Gastroesophageal sphincter (tissue), 4 donors: Measurements from ENCODE around the gene EVA1A. TPM values are rescaled to one million over a fixed set of nuclear protein-coding genes. Genes with fewer than 3 reads are reported as not detected.
"Not testable (repeated sequence)": the region's sequence is repeated elsewhere in the genome, so short reads cannot be mapped to it uniquely, and the experiment has no call there.

Experiments used
- ATAC-seq: fragments of 150-250 bp; one replicate; pipeline ENCODE4 v1.9.1; 2016; ENCODE audit warnings: mild to moderate bottlenecking, moderate library complexity
- H3K27ac ChIP-seq, 4 donors: fragments of 200-600 bp; sonication (generic) in 3 of 4; 1 replicate in 3 of 4; 2 replicates in 1 of 4; pipeline ENCODE4 v1.5.1; 2016 to 2019
- H3K27me3 ChIP-seq: fragments of 200-600 bp; sonication (generic); one replicate; pipeline ENCODE4 v1.5.1; 2019
- H3K36me3 ChIP-seq, 2 donors: fragments of 200-600 bp; sonication (generic); one replicate each; pipeline ENCODE4 v1.5.1; 2019; ENCODE audit warnings: control low read depth in 1 of 2
- H3K4me1 ChIP-seq, 3 donors: fragments of 200-600 bp; sonication (generic); 1 replicate in 2 of 3; 2 replicates in 1 of 3; pipeline ENCODE4 v1.5.1; 2016 to 2019; ENCODE audit warnings: control low read depth in 2 of 3
- H3K4me3 ChIP-seq, 2 donors: fragments of 200-600 bp; sonication (generic); one replicate each; pipeline ENCODE4 v1.5.1; 2019; ENCODE audit warnings: mild to moderate bottlenecking in 1 of 2, moderate library complexity in 1 of 2
- H3K9me3 ChIP-seq, 3 donors: fragments of 200-600 bp; sonication (generic); one replicate each; pipeline ENCODE4 v1.5.1; 2017 to 2019; ENCODE audit warnings: control low read depth in 2 of 3
- EP300 ChIP-seq: sonication (generic); formaldehyde crosslinking; IDR thresholded peaks from one replicate; pipeline ENCODE4 v1.6.1; 2017; ENCODE audit warnings: antibody characterized with exemption, mild to moderate bottlenecking
- POLR2A ChIP-seq, 2 donors: fragments of 450-650 bp; IDR thresholded peaks; one replicate each; pipeline ENCODE4 v1.6.1; 2017; ENCODE audit warnings: antibody characterized with exemption in 2 of 2, mild to moderate bottlenecking in 2 of 2, moderate library complexity in 1 of 2
- POLR2AphosphoS5 ChIP-seq: sonication (generic); formaldehyde crosslinking; IDR thresholded peaks from one replicate; pipeline ENCODE4 v1.6.1; 2017; ENCODE audit warnings: antibody characterized with exemption
- WGBS, 2 donors: methylation state at CpG; one replicate each; pipeline ENCODE4 v1.1.5; 2018; ENCODE audit warnings: low coverage in 1 of 2; 5-methylcytosine and 5-hydroxymethylcytosine counted together
- total RNA-seq, 4 donors: library from RNA; depleted of rRNA; stranded (reverse); fragments of >200 nt; gene quantifications; one replicate each; pipeline ENCODE4 v1.1.0, GENCODE V29; 2016
- TF ChIP-seq, protein P1 (sequence below), 4 experiments: fragments of 200-600 bp in 2 of 4; fragments of 450-650 bp in 2 of 4; sonication (generic) in 1 of 4; IDR thresholded peaks; one replicate each; pipeline ENCODE4 v1.5.1; 2017 to 2019; ENCODE audit warnings: antibody characterized with exemption in 4 of 4, mild to moderate bottlenecking in 2 of 4, moderate library complexity in 2 of 4

The EVA1A gene
- total RNA-seq, 4 donors from 2014 or later = 0.74 TPM; not detected in 3

DNA sequence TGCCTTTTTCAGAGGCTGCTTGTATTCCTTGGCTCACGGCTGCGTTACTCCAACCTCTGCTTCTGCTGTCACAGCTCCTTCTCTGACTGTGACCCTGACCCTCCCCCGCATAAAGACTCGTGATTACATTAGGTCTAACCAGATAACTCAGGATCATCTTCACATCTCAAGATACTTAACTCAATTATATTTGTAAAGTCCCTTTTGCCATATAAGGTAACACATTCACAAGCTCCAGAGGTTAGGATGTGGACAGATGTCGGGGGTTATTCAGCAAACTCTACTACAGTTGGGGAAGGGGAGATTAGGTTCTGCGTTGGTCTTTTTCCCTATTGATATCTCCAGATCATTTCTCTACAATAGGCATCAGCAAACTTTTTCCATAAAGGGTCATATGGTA, 76.9 kb downstream of the EVA1A start:
- WGBS, 2 donors = 86 to 95% methylated on average over 6 of the region's 6 CpGs
- TF ChIP-seq POLR2AphosphoS5 = no peak

DNA sequence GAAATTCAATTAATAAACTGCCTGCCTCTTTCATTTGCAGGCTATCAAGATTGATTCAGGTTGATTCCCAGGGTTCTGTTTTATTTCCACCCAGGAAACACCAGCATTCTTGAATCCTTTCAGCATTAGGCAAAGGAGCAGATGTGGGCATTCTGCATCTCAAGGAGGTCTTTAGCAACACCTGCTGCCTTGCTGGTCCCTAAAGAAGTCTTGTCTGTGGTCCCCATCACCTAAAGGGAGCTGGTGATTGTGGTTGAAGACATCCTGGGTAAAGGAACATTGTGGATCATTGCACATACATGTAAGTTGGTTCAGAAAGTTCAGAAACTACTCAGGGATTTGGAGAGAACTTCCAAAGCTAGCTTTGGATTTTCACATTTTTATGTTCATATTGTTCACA, 78.3 kb downstream of the EVA1A start:
- H3K27me3 ChIP-seq = peaks cover 17% of the 10 kb centered on the region
- ATAC-seq = no peak
- TF ChIP-seq, protein P1, sequence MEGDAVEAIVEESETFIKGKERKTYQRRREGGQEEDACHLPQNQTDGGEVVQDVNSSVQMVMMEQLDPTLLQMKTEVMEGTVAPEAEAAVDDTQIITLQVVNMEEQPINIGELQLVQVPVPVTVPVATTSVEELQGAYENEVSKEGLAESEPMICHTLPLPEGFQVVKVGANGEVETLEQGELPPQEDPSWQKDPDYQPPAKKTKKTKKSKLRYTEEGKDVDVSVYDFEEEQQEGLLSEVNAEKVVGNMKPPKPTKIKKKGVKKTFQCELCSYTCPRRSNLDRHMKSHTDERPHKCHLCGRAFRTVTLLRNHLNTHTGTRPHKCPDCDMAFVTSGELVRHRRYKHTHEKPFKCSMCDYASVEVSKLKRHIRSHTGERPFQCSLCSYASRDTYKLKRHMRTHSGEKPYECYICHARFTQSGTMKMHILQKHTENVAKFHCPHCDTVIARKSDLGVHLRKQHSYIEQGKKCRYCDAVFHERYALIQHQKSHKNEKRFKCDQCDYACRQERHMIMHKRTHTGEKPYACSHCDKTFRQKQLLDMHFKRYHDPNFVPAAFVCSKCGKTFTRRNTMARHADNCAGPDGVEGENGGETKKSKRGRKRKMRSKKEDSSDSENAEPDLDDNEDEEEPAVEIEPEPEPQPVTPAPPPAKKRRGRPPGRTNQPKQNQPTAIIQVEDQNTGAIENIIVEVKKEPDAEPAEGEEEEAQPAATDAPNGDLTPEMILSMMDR (IDR thresholded peaks at IDR 0.05) = no peak
- TF ChIP-seq POLR2AphosphoS5 = no peak
- no peak for TF ChIP-seq POLR2A (IDR thresholded peaks at IDR 0.05)
- TF ChIP-seq EP300 = no peak
- H3K27ac ChIP-seq = no peak overlapping the region
- H3K4me3 ChIP-seq = no peak overlapping the region
- H3K4me1 ChIP-seq = no peaks in the 10 kb centered on the region
- no peaks in the 10 kb centered on the region for H3K9me3 ChIP-seq
- no peaks in the 10 kb centered on the region for H3K36me3 ChIP-seq

More for the DNA sequence above, 76.9 kb downstream of the EVA1A start:
- Histone ChIP-seq H3K4me1 (no peaks in the 10 kb centered on the region), H3K9me3 (no peaks in the 10 kb centered on the region), H3K27ac (no peak overlapping the region), H3K27me3 (peaks cover 17% of the 10 kb centered on the region), H3K36me3 (no peaks in the 10 kb centered on the region), H3K4me3 (no peak overlapping the region)
- ATAC-seq = no peak

DNA sequence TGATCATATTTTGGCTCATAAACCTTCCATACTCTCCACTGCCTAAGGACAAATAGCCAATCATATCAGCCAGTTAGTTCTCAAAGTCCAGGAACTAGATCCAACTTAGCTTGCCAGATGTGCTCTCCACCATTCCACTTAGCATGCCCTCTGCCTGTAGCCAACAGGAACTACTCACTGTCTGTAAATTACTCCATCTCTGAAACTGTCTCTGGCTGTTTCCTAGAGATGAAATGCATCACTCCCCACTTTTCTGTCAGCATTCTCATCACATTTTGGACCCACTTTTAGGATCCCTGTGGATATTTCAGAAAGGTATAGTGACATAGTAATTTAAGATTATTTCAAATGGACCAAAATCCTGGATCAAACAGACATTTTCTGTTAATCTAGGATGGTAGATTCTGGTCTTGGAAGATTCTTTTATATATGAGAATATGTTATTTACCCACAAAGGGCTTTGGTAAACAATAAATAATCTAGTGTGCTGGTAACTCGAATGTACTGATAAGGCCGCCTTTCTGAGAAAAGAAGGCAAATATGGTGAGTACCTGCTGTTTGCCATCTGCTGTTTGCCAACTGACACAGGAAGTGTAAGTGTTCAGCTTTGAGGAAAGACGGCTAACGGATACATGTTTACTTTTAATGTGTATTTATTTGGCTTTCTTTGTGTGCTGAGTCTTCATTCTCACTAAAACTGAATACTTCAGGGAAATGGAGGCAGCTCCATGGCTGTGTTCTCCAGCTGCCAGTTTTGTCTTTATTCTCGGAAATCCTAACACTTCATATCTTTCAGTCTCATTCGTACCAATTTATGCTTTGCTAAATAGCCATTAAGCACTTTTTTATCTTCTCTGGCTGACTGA, 79.5 kb downstream of the EVA1A start:
- WGBS, 2 donors = 52 to 64% methylated on average over 6 of the region's 6 CpGs
- H3K27ac ChIP-seq = no peak overlapping the region
- ATAC-seq = no peak

DNA sequence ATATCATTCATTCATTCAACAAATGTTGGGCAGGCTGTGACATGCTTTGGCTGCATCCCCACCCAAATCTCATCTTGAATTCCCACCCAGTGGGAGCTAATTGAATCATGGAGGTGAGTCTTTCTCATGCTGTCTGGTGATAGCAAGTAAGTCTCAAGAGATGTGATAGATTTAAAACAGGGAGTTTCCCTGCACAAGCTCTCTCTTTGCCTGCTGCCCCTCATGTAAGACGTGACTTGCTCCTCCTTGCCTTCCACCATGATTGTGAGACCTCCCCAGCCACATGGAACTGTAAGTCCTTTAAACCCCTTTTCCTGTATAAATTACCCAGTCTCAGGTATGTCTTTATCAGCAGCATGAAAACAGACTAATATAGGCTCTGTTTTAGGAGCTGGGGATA, 83.0 kb downstream of the EVA1A start:
- not testable (repeated sequence) for H3K9me3 ChIP-seq, H3K4me3 ChIP-seq, H3K27ac ChIP-seq, H3K4me1 ChIP-seq, ATAC-seq, H3K36me3 ChIP-seq, H3K27me3 ChIP-seq
- 100% methylated on average over 1 of the region's 1 CpG for WGBS, 2 donors

More for the DNA sequence above, 79.5 kb downstream of the EVA1A start:
- Histone ChIP-seq H3K36me3 (no peaks in the 10 kb centered on the region), H3K4me3 (no peak overlapping the region), H3K4me1 (no peaks in the 10 kb centered on the region), H3K27me3 (peaks cover 17% of the 10 kb centered on the region), H3K9me3 (no peaks in the 10 kb centered on the region)
- TF ChIP-seq, protein P1 (IDR thresholded peaks at IDR 0.05) = no peak

DNA sequence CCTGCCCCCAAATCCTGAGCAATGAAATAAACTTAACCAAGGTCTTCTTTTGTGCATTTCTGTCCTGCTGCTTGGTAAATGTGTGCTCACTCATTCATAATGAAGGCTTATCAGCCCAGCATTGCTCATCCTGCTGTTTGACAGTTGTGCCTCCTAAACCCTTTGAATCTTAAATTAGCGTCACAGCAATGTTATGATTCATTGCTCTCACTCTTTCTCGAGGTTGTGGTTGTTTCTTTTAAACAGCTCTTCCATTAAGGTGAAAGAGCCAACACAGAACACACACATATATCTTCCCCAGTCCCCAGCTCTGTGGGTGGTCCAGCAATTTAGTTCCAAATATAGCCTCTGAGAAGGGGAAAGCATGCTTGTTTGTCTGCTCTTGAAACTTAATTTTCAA, 84.0 kb downstream of the EVA1A start:
- Histone ChIP-seq H3K27ac (no peak overlapping the region), H3K4me3 (no peak overlapping the region), H3K9me3 (no peaks in the 10 kb centered on the region), H3K4me1 (no peaks in the 10 kb centered on the region), H3K36me3 (no peaks in the 10 kb centered on the region), H3K27me3 (peaks cover 6% of the 10 kb centered on the region)
- TF ChIP-seq, protein P1 (IDR thresholded peaks at IDR 0.05) = no peak
- TF ChIP-seq POLR2A (IDR thresholded peaks at IDR 0.05) = no peak
- TF ChIP-seq POLR2AphosphoS5 = no peak
- TF ChIP-seq EP300 = no peak
- ATAC-seq = no peak
- 21 to 28% methylated on average over 2 of the region's 2 CpGs for WGBS, 2 donors

DNA sequence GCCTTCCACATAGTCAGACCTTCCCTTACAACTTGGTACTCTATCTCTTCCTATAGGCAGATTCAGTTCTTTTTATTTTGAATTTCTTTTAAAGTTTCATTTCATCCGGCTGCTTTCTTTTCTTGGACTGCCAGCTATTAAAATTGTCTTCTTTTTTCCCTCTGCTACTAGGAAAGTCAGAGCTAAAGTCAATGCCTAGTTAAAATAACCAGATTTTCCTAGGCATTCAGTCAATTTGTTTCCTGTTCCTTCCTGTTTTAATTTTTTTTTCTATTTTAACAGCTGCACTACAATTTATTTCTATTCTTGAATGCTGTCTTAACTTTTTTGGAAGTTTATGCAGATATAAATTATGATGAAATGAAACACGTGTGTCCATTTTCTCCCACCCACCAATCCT, 84.8 kb downstream of the EVA1A start:
- 25 to 33% methylated on average over 1 to 2 of the region's 2 CpGs for WGBS, 2 donors
- Histone ChIP-seq H3K4me3 (no peak overlapping the region), H3K36me3 (no peaks in the 10 kb centered on the region), H3K27ac (no peak overlapping the region), H3K4me1 (no peaks in the 10 kb centered on the region), H3K9me3 (no peaks in the 10 kb centered on the region), H3K27me3 (no peaks in the 10 kb centered on the region)
- no peak for TF ChIP-seq POLR2AphosphoS5
- no peak for TF ChIP-seq EP300
- TF ChIP-seq, protein P1 (IDR thresholded peaks at IDR 0.05) = no peak
- TF ChIP-seq POLR2A (IDR thresholded peaks at IDR 0.05) = no peak
- ATAC-seq = no peak
